ENCODE data around the gene ZNF785.
A peak's percentile ranks its signal among the peaks of the same experiment; 100 is the strongest.

The ZNF785 gene

DNA sequence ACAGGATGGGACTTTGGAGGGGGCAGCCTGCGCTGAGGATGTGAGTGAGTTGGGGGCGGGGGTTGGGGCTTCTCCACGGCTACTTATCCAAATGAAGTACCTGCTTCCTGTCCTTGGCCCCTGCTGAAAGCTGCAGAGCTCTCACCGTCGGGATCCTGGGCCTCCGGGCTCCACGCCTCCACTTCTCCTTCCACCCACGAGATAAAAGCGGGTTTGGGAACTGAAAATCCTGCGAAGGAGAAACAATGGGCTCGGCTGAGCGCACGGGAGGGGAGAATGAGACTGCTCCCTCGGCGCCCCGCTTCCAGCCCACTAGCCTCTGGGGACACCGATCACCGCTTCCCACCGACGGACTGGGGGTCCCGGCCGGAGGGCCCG, 486 bp downstream of the ZNF785 start:
- H3K4me3 ChIP-seq (ENCODE audit: low read depth, low read length), result peak overlapping the region; percentile 85
- DNase-seq (ENCODE audit: low read depth), result peak; percentile 24
- TF ChIP-seq, protein P1, sequence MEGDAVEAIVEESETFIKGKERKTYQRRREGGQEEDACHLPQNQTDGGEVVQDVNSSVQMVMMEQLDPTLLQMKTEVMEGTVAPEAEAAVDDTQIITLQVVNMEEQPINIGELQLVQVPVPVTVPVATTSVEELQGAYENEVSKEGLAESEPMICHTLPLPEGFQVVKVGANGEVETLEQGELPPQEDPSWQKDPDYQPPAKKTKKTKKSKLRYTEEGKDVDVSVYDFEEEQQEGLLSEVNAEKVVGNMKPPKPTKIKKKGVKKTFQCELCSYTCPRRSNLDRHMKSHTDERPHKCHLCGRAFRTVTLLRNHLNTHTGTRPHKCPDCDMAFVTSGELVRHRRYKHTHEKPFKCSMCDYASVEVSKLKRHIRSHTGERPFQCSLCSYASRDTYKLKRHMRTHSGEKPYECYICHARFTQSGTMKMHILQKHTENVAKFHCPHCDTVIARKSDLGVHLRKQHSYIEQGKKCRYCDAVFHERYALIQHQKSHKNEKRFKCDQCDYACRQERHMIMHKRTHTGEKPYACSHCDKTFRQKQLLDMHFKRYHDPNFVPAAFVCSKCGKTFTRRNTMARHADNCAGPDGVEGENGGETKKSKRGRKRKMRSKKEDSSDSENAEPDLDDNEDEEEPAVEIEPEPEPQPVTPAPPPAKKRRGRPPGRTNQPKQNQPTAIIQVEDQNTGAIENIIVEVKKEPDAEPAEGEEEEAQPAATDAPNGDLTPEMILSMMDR (conservative IDR thresholded peaks at IDR 0.05; ENCODE audit: low read depth, low read length), result no peak

DNA sequence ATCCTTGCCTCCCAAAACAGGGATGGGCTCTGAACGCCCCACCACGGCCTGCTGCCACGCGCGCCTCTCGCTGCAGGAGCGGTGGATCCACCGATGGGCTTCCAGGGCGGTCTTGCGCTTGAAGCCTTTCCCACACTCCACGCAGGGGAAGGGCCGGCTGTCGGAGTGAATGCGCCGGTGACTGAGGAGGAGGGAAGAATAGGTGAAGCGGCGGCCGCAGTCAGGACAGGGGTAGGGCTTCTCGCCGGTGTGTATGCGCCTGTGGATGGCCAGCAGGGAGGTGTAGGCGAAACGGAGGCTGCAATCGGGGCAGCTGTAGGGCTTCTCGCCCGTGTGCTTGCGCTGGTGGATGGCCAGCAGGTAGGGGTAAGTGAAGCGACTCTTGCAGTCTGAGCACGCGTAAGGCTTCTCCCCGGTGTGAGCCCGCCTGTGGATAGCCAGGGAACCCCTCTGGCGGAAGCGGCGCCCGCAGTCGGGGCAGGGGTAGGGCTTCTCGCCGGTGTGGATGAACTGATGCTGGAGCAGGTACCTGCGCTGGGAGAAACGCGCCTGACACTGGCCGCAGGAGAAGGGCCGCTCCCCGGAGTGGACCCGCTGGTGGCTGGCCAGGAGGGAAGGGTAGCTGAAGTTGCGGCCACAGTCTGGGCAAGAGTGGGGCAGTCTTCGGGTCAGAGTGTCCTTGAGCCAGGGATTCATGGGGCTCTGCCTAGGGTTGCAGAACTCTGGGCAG, 2.7 kb downstream of the ZNF785 start:
- DNase-seq (ENCODE audit: low read depth), result no peak
- H3K4me3 ChIP-seq (ENCODE audit: low read depth, low read length), result no peak overlapping the region
- TF ChIP-seq, protein P1 (conservative IDR thresholded peaks at IDR 0.05; ENCODE audit: low read depth, low read length), result no peak

DNA sequence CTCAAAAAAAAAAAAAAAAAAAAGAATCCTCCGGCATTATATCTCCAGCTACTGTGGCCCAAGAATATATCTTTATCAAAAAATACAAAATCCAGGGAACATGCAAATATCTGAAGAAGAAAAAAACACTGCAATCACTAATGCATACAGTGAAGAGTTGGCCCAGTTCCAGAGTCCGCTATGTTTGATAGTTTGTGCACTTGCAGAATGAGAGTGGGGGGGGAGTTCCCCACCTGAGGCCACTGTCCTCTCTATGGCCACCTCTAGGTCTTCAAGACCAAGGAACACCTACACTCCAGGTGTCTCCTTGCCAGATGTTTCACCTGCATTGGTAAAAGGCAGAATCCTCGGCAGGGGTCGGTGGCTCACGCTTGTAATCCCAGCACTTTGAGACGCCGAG, 4.0 kb downstream of the ZNF785 start:
- no peak for DNase-seq (ENCODE audit: low read depth)
- no peak overlapping the region for H3K4me3 ChIP-seq (ENCODE audit: low read depth, low read length)
- TF ChIP-seq, protein P1 (conservative IDR thresholded peaks at IDR 0.05; ENCODE audit: low read depth, low read length), result no peak

DNA sequence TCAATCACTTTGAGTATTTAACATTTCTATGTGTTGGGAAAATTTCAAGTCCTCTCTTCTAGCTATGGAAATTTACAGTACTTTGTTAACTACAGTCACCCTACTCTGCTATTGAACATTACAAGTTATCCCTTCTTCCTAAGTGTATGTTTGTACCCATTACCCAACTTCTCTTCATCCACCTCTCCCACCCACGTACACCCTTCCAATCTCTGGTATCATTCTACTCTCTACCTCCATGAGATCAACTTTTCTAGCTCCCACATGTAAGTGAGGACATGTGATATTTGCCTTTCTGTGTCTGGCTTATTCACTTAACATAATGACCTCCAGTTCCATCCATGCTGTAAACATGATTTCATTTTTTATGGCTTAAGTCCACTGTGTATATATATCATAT, 10.8 kb downstream of the ZNF785 start:
- no peak for DNase-seq (ENCODE audit: low read depth)
- H3K4me3 ChIP-seq (ENCODE audit: low read depth, low read length), result no peak overlapping the region
- TF ChIP-seq, protein P1 (conservative IDR thresholded peaks at IDR 0.05; ENCODE audit: low read depth, low read length), result no peak

DNA sequence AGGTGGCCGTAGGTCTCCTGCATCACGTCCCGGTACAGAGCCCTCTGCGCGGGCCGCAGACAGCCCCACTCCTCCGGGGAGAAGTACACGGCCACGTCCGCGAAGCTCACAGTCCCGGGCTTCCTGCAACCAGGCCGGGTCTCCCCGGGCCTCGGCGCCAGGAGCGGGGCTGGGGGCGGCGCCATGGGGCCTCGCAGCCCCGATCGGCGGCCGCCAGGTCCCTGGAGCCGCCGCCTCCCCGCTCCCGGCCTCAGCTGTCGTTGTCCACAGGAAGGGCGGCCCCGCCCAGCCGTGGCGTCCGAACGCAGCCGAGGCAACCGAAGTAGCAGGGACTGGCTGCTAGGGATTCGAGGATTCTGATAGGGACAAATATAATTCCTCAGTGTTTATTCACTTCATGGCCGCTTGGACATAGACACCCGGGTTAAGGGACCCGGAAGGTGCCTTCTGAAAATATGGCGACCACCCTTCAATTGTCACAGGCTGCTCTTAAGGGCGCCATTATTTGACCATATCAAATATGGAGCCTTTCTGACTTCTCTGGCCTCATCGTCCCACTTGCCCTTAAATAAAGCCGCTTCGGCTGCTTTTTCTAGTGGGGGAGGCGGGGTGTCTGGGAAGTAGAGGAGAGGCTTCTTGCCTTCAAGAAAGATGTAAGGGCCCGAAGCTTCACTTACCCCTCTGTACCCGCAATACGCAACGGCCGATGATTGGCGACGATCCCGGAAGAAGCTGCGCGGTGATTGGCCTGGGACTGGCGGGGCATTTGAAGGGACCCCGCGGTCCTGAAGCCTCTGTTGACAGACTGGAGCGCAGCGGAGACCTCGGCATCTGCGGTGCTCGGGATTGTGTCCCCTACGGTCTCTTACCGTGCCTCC, 13.8 kb downstream of the ZNF785 start, which contains the start of gene ZNF688:
Gene ZNF688 (minus strand): TSS at position 270 of the 878 bp plus-strand sequence. CDS start 85 bp downstream, at position 185.
- H3K4me3 ChIP-seq (ENCODE audit: low read depth, low read length), result peak within 1 kb of the TSS; percentile 71
- TF ChIP-seq, protein P1 (conservative IDR thresholded peaks at IDR 0.05; ENCODE audit: low read depth, low read length), result no peak
- DNase-seq (ENCODE audit: low read depth), result peak; percentile 99

DNA sequence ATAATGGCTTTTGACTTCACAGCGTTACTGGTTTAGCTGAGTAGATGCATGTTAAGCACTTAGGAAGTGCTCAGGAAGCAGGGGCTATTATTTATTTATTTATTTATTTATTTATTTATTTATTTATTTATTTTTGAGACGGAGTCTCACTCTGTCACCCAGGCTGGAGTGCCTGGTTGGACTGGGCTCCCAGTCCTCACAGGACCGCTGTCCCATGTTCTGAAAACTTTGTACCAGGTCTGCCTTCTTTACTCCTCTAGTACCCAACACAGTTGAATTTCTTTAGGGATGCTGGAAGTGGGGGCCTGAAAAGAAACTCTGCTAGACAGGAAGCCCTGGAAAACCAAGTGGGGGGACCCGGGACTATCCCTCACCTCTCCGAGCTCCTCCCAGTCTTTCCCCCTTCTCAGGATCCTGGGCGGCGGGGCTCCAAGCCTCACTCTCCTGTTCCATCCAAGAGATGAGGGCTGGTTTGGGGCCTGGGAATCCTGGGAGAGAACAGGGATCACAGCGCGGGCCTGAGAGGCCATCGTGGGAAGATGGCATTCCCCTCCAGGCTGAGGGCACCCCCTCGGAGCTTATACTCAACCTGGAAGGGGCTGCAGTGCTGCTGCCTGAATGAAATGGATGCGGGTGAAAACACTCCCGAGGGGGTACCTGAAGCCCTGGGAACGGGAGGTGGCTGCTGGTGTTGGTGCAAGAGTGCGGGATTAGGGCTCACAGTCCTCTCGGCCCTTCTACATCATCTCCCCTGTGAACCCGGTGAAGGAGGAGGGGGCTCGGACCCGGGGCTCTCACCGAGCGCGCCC, 14.7 kb downstream of the ZNF785 start:
- H3K4me3 ChIP-seq (ENCODE audit: low read depth, low read length), result peak overlapping the region; percentile 71
- peak; percentile 43 for DNase-seq (ENCODE audit: low read depth)
- TF ChIP-seq, protein P1 (conservative IDR thresholded peaks at IDR 0.05; ENCODE audit: low read depth, low read length), result no peak

Measured in choroid plexus epithelial cell (primary cell).